WTC11 (cell line): ENCODE data around the gene FGF14.

Experiments
- ATF1 ChIP-seq: sonication (generic); formaldehyde crosslinking; IDR thresholded peaks from 2 replicates; pipeline ENCODE4 v1.8.1; 2023; ENCODE audit warnings: mild to moderate bottlenecking, moderate library complexity, missing genetic modification reagents
- MYBL2 ChIP-seq: sonication (generic); formaldehyde crosslinking; IDR thresholded peaks from 2 replicates; pipeline ENCODE4 v1.8.1; 2023; ENCODE audit warnings: mild to moderate bottlenecking, moderate library complexity, missing genetic modification reagents
- ZNF219 ChIP-seq: sonication (generic); formaldehyde crosslinking; IDR thresholded peaks from 2 replicates; pipeline ENCODE4 v1.8.0; 2023; ENCODE audit warnings: missing genetic modification reagents, mild to moderate bottlenecking, borderline replicate concordance

DNA sequence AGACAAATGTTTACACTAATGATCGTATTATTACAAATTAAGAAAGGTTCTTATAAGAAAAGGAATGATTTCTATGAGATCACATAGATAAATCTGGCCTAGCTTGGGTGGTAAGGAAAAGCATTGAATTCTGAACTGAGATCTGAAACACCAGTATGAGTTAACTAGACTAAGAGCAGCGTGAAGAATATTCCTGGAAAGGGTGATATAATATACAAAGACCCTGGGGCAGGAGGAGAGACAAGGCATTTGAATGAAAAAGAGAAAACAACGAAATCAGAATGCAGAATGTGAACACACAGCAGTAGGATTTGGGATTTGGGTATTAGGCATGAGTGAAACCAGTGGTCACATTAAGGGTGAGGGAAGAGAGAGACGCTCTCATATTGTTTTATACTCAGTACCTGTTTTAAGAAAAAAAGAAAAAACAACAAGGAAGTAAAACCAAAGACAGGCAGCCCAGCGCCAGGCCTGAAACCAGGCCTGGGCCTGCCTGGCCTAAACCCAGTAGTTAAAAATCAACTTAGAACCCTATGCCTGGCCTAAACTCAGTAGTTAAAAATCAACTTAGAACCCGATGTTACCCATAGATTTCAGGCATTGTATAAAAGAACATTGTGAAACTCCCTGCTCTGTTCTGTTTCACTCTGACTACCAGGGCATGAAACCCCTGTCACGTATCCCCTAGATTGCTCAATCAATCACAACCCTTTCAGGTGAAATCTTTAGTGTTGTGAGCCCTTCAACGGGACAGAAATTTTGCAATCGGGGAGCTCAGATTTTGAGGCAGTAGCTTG, 662.3 kb downstream of the FGF14 start:
- TF ChIP-seq MYBL2 (no peak), ATF1 (CRISPR knock-in tag) (no peak), ZNF219 (no peak)
